GM18505 (cell line): Measurements from ENCODE around the gene ATP5F1B.

Source experiments
- ATAC-seq: cut with Tn5 transposase; IDR thresholded peaks from one replicate; pipeline ENCODE4 v1.9.1; 2021; ENCODE audit not compliant: unreplicated experiment
- POLR2A ChIP-seq: IDR thresholded peaks from 4 replicates; pipeline ENCODE4 v1.6.1; 2011; ENCODE audit warnings: borderline replicate concordance; ENCODE audit not compliant: insufficient read depth, insufficient read length; ENCODE audit errors: extremely low read depth

ATP5F1B gene

GRCh38 chr12:56589783-56590182 lies 56.0 kb downstream of the ATP5F1B start:
- no peak for TF ChIP-seq POLR2A

More at GRCh38 chr12:56589783-56590182, 56.0 kb downstream of the ATP5F1B start:
- ATAC-seq: no peak
